HepG2 (cell line): ENCODE results near the gene MTMR3. TPM values are rescaled to one million over a fixed set of nuclear protein-coding genes. Genes with fewer than 3 reads are reported as not detected.

Experiments
- ATAC-seq: fragments of 200-7000 bp; cut with Tn5 transposase; 3 replicates; pipeline ENCODE4 v1.9.1; 2020; ENCODE audit warnings: mild to moderate bottlenecking, moderate library complexity
- BruUV-seq: library from RNA; stranded (reverse); fragments of 400-500 nt; replicated peaks from 2 replicates; lab custom pipeline; 2021; lab: Mats Ljungman, UMichigan
- CTCF ChIA-PET: fragments of 300-600 bp; formaldehyde crosslinking; extraction: SDS; loops from one replicate; lab custom pipeline; 2021; ENCODE audit warnings: low total read pairs, inconsistent platforms, low intra/inter-chr PET ratio; lab: Yijun Ruan, JAX
- POLR2A ChIA-PET: fragments of 350-600 bp; sonication (Branson Sonifier 250); formaldehyde crosslinking; loops from one replicate; lab custom pipeline; 2020; ENCODE audit warnings: antibody characterized with exemption, inconsistent platforms; lab: Yijun Ruan, JAX
- DNase-seq: peaks from one replicate; pipeline ENCODE4 v3.0.0-alpha.2; 2015; ENCODE audit warnings: low spot score
- FAIRE-seq: peaks from 3 replicates; lab custom pipeline; 2011; peaks lifted over from hg19 to GRCh38; lab: Jason Lieb, UNC
- H2AFZ ChIP-seq: one replicate; pipeline ENCODE4 v1.6.1; 2011; ENCODE audit warnings: low read length, inconsistent platforms
- H3K27ac ChIP-seq: fragments of 300-600 bp; 3 replicates; pipeline ENCODE4 v1.8.0; 2011; ENCODE audit warnings: mixed run types, mild to moderate bottlenecking, mixed read lengths, low read length, inconsistent platforms; ENCODE audit not compliant: insufficient read depth; ENCODE audit errors: extremely low read length
- H3K27me3 ChIP-seq, 2 experiments: fragments of 200-600 bp in 1 of 2; 2 replicates in 1 of 2; 3 replicates in 1 of 2; pipeline versions ENCODE4 v1.6.0 to v1.8.0; 2011; ENCODE audit warnings: low read length in 2 of 2, mild to moderate bottlenecking in 2 of 2, moderate library complexity in 2 of 2, inconsistent platforms in 1 of 2; ENCODE audit not compliant: insufficient read depth in 2 of 2, control insufficient read depth in 1 of 2
- H3K36me3 ChIP-seq, 2 experiments: fragments of 200-600 bp in 1 of 2; replicated peaks in 1 of 2; 2 replicates in 1 of 2; 3 replicates in 1 of 2; pipeline versions ENCODE4 v1.5.1 to v1.8.0; 2011; ENCODE audit warnings: low read length in 2 of 2, inconsistent platforms in 1 of 2; ENCODE audit not compliant: insufficient read depth in 2 of 2, control insufficient read depth in 1 of 2
- H3K4me1 ChIP-seq: 2 replicates; pipeline ENCODE4 v1.5.1; 2012; ENCODE audit warnings: low read length, inconsistent platforms; ENCODE audit not compliant: insufficient read depth
- H3K4me2 ChIP-seq: 2 replicates; pipeline ENCODE4 v1.6.0; 2011; ENCODE audit warnings: low read depth, low read length, inconsistent platforms
- H3K4me3 ChIP-seq, 3 experiments: fragments of 200-600 bp in 1 of 3; sonication (generic), shearing (Covaris generic) in 1 of 3; replicated peaks in 1 of 3; 2 replicates each; pipeline ENCODE4 v1.5.1; 2011 to 2016; ENCODE audit warnings: low read length in 3 of 3, inconsistent platforms in 2 of 3, low read depth in 2 of 3, mild to moderate bottlenecking in 2 of 3, control low read depth in 1 of 3, mixed read lengths in 1 of 3; ENCODE audit not compliant: insufficient read depth in 1 of 3
- H3K79me2 ChIP-seq: one replicate; pipeline ENCODE4 v1.6.1; 2011; ENCODE audit warnings: low read length, inconsistent platforms; ENCODE audit not compliant: insufficient read depth
- H3K9ac ChIP-seq: 2 replicates; pipeline ENCODE4 v1.6.0; 2011; ENCODE audit warnings: mild to moderate bottlenecking, low read depth, low read length, inconsistent platforms; ENCODE audit not compliant: insufficient read depth
- H3K9me3 ChIP-seq: 2 replicates; pipeline ENCODE4 v1.5.1; 2012; ENCODE audit warnings: mild to moderate bottlenecking, low read length
- H4K20me1 ChIP-seq: 2 replicates; pipeline ENCODE4 v1.6.0; 2011; ENCODE audit warnings: inconsistent platforms, mild to moderate bottlenecking, low read length, moderate library complexity; ENCODE audit not compliant: insufficient read depth
- DNMT1 ChIP-seq: sonication (generic); formaldehyde crosslinking; IDR thresholded peaks from 2 replicates; pipeline ENCODE4 v1.5.1; 2020; ENCODE audit warnings: mild to moderate bottlenecking, missing genetic modification reagents
- HDAC1 ChIP-seq: sonication (generic); formaldehyde crosslinking; IDR thresholded peaks from 2 replicates; pipeline ENCODE4 v1.5.1; 2020; ENCODE audit warnings: mild to moderate bottlenecking, missing genetic modification reagents
- HNF4A ChIP-seq: sonication (generic); formaldehyde crosslinking; IDR thresholded peaks from 2 replicates; pipeline ENCODE4 v1.4.0; 2020; ENCODE audit warnings: missing genetic modification reagents
- KMT2A ChIP-seq: sonication (generic); formaldehyde crosslinking; IDR thresholded peaks from 2 replicates; pipeline ENCODE4 v1.4.0; 2020; ENCODE audit warnings: missing genetic modification reagents
- NR2F1 ChIP-seq, 2 experiments: fragments of 450-650 bp in 1 of 2; formaldehyde crosslinking in 1 of 2; IDR thresholded peaks; 2 replicates each; pipeline versions ENCODE4 v1.5.0 to v1.6.1; 2016 to 2020; ENCODE audit warnings: mild to moderate bottlenecking in 1 of 2, missing compliant biosample characterization in 1 of 2, missing genetic modification reagents in 1 of 2, moderate library complexity in 1 of 2
- RARA ChIP-seq: IDR thresholded peaks from 2 replicates; pipeline ENCODE4 v1.6.1; 2016; ENCODE audit warnings: missing genetic modification reagents, missing compliant biosample characterization
- RFX5 ChIP-seq: IDR thresholded peaks from 2 replicates; pipeline ENCODE4 v1.6.1; 2011; ENCODE audit warnings: low read depth, low read length, improper control_type of control experiment
- SMAD9 ChIP-seq: sonication (generic); formaldehyde crosslinking; IDR thresholded peaks from 2 replicates; pipeline ENCODE4 v1.5.1; 2020; ENCODE audit warnings: mild to moderate bottlenecking, missing genetic modification reagents
- SOX5 ChIP-seq: IDR thresholded peaks from 2 replicates; pipeline ENCODE4 v1.6.1; 2016; ENCODE audit warnings: borderline replicate concordance
- ZBTB33 ChIP-seq: sonication (generic); formaldehyde crosslinking; IDR thresholded peaks from 2 replicates; pipeline ENCODE4 v1.4.0; 2020; ENCODE audit warnings: missing genetic modification reagents
- ZFP90 ChIP-seq: sonication (generic); formaldehyde crosslinking; IDR thresholded peaks from 2 replicates; pipeline ENCODE4 v1.8.0; 2022; ENCODE audit warnings: missing genetic modification reagents, mild to moderate bottlenecking, inconsistent platforms, borderline replicate concordance
- ZFYVE20 ChIP-seq: sonication (generic); formaldehyde crosslinking; IDR thresholded peaks from 2 replicates; pipeline ENCODE4 v1.8.0; 2023; ENCODE audit warnings: low read depth, mild to moderate bottlenecking, moderate library complexity, missing genetic modification reagents, borderline replicate concordance
- ZNF121 ChIP-seq: sonication (generic); formaldehyde crosslinking; IDR thresholded peaks from 2 replicates; pipeline ENCODE4 v1.5.0; 2020; ENCODE audit warnings: mild to moderate bottlenecking, missing genetic modification reagents
- ZNF674 ChIP-seq: sonication (generic); formaldehyde crosslinking; IDR thresholded peaks from 2 replicates; pipeline ENCODE4 v1.5.0; 2020; ENCODE audit warnings: low read depth, mild to moderate bottlenecking, missing genetic modification reagents
- ZNF761 ChIP-seq: sonication (generic); formaldehyde crosslinking; conservative IDR thresholded peaks from 2 replicates; pipeline ENCODE4 v1.4.0; 2020; ENCODE audit warnings: mild to moderate bottlenecking, missing genetic modification reagents
- ZNF777 ChIP-seq: sonication (generic); formaldehyde crosslinking; IDR thresholded peaks from 2 replicates; pipeline ENCODE4 v1.4.0; 2020; ENCODE audit warnings: missing genetic modification reagents
- ZSCAN29 ChIP-seq: sonication (generic); formaldehyde crosslinking; conservative IDR thresholded peaks from 2 replicates; pipeline ENCODE4 v1.4.0; 2020; ENCODE audit warnings: mild to moderate bottlenecking, missing genetic modification reagents
- WGBS: methylation state at CpG from one replicate; pipeline ENCODE4 v1.1.6; 2017; ENCODE audit warnings: low lambda C conversion rate; 5-methylcytosine and 5-hydroxymethylcytosine counted together
- in situ Hi-C: cut with HindIII; loops from 2 replicates; pipeline ENCODE4 v1.10.0; 2017; ENCODE audit warnings: low pct_unique_long_range_greater_than_20kb; ENCODE audit not compliant: extremely low pct_ligation_motif_present
- intact Hi-C: fragments of 100-400 bp; cut with micrococcal nuclease; formaldehyde crosslinking; loops from one replicate; pipeline ENCODE4 v1.10.0; 2022; ENCODE audit not compliant: unreplicated experiment
- polyA plus RNA-seq, 8 experiments: library from polyadenylated mRNA; depleted of rRNA in 3 of 8; stranded (reverse) in 7 of 8; unstranded in 1 of 8; fragments of >200 nt; fragmentation: Illumina TruSeq in 4 of 8; extraction: Trizol in 4 of 8; gene quantifications; 2 replicates each; pipeline versions ENCODE4 v1.2.1 to v1.2.3, GENCODE V29; 2011 to 2016; ENCODE audit warnings: low read depth in 4 of 8, missing spikeins in 1 of 8, mixed read lengths in 1 of 8; ENCODE audit not compliant: insufficient read depth in 1 of 8
- total RNA-seq, 5 experiments: library from RNA; depleted of rRNA; stranded (reverse); fragments of >200 nt; fragmentation: Illumina TruSeq; extraction: Trizol; gene quantifications; 2 replicates each; pipeline ENCODE4 v1.2.3, GENCODE V29; 2016; ENCODE audit warnings: low read depth in 1 of 5
- TF ChIP-seq, protein P1 (sequence below): sonication (generic); formaldehyde crosslinking; IDR thresholded peaks from 2 replicates; pipeline ENCODE4 v1.4.0; 2020; ENCODE audit warnings: missing genetic modification reagents
- TF ChIP-seq, protein P2 (sequence below): sonication (generic); formaldehyde crosslinking; IDR thresholded peaks from 2 replicates; pipeline ENCODE4 v1.8.1; 2023; ENCODE audit warnings: mild to moderate bottlenecking, inconsistent platforms, moderate library complexity, missing genetic modification reagents, borderline replicate concordance

MTMR3 gene
- total and polyA plus RNA-seq, 2 of the 13 experiments (the other 11 are each of a cell fraction or from before 2014, with no cell fraction given) = 12.6 to 24.8 TPM

DNA sequence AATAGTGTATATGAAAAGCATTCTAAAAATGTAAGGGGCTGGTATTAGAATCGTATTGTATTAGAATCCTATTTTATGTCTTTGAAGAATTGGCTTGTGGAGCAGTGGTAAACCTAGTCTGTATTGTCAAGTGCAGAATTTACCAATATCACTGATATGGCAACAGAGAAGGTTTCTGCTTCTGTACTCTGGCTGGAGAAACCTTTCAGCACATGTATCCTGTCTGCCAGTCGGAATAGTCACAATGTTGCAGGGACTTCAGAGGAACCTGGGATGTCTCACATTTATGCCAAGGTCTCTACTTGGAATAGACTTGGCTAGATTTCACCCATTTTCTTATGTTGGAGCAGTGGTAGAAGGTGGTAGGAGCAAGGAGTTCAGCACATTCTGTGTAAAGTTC lies 4.4 kb downstream of the MTMR3 start (continued):
- TF ChIP-seq HDAC1 (no peak), ZFP90 (CRISPR knock-in tag) (no peak), RFX5 (no peak), ZNF777 (CRISPR knock-in tag) (no peak), ZNF761 (CRISPR knock-in tag) (no peak)

GRCh38 chr22:29890760-29891159 lies 7.8 kb downstream of the MTMR3 start:
- Histone ChIP-seq H3K79me2 (peaks cover 76% of the 10 kb centered on the region), H2AFZ (no peak overlapping the region), H3K27ac (no peak overlapping the region), H3K9ac (no peak overlapping the region), H3K4me3 (no peak overlapping the region), H4K20me1 (peaks cover 10% of the 10 kb centered on the region), H3K36me3 (no peaks in the 10 kb centered on the region), H3K4me1 (peaks cover 26% of the 10 kb centered on the region), H3K4me2 (no peak overlapping the region), H3K27me3 (no peaks in the 10 kb centered on the region), H3K9me3 (no peaks in the 10 kb centered on the region)
- ChIA-PET POLR2A (no interaction called here), CTCF (no interaction called here)
- WGBS = 59% methylated on average over 5 of the region's 5 CpGs
- intact Hi-C loops (no loop called here), in situ Hi-C loops (no loop called here)
- FAIRE-seq (no peak), DNase-seq (peak; percentile 44), ATAC-seq (no peak)
- no TSS peak for BruUV-seq
- TF ChIP-seq KMT2A (CRISPR knock-in tag) = no peak
- TF ChIP-seq, protein P1, sequence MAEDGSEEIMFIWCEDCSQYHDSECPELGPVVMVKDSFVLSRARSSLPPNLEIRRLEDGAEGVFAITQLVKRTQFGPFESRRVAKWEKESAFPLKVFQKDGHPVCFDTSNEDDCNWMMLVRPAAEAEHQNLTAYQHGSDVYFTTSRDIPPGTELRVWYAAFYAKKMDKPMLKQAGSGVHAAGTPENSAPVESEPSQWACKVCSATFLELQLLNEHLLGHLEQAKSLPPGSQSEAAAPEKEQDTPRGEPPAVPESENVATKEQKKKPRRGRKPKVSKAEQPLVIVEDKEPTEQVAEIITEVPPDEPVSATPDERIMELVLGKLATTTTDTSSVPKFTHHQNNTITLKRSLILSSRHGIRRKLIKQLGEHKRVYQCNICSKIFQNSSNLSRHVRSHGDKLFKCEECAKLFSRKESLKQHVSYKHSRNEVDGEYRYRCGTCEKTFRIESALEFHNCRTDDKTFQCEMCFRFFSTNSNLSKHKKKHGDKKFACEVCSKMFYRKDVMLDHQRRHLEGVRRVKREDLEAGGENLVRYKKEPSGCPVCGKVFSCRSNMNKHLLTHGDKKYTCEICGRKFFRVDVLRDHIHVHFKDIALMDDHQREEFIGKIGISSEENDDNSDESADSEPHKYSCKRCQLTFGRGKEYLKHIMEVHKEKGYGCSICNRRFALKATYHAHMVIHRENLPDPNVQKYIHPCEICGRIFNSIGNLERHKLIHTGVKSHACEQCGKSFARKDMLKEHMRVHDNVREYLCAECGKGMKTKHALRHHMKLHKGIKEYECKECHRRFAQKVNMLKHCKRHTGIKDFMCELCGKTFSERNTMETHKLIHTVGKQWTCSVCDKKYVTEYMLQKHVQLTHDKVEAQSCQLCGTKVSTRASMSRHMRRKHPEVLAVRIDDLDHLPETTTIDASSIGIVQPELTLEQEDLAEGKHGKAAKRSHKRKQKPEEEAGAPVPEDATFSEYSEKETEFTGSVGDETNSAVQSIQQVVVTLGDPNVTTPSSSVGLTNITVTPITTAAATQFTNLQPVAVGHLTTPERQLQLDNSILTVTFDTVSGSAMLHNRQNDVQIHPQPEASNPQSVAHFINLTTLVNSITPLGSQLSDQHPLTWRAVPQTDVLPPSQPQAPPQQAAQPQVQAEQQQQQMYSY (CRISPR knock-in tag) = no peak
- TF ChIP-seq ZBTB33 (CRISPR knock-in tag) = peak; percentile 63; the same call in 1 of the 2 replicates
- no peak for TF ChIP-seq ZSCAN29 (CRISPR knock-in tag)
- TF ChIP-seq ZNF121 (CRISPR knock-in tag) = peak; percentile 89
- TF ChIP-seq NR2F1 (CRISPR knock-in tag; IDR thresholded peaks at IDR 0.05) = peak in 1 of 2 experiments; percentile 50; a peak in 2 of 4 replicates
- no peak for TF ChIP-seq ZFYVE20 (CRISPR knock-in tag)
- 0 out of 2 replicates have a peak, but pooled peaks have one; percentile 37 for TF ChIP-seq RARA (CRISPR knock-in tag)
- TF ChIP-seq SOX5 (CRISPR knock-in tag) = no peak
- no peak for TF ChIP-seq ZNF674 (CRISPR knock-in tag)
- no peak for TF ChIP-seq SMAD9
- peak; percentile 29; the same call in 1 of the 2 replicates for TF ChIP-seq HNF4A (CRISPR knock-in tag)
- TF ChIP-seq, protein P2, sequence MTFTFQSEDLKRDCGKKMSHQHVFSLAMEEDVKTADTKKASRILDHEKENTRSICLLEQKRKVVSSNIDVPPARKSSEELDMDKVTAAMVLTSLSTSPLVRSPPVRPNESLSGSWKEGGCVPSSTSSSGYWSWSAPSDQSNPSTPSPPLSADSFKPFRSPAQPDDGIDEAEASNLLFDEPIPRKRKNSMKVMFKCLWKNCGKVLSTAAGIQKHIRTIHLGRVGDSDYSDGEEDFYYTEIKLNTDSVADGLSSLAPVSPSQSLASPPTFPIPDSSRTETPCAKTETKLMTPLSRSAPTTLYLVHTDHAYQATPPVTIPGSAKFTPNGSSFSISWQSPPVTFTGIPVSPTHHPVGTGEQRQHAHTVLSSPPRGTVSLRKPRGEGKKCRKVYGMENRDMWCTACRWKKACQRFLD (CRISPR knock-in tag) = no peak
- TF ChIP-seq DNMT1 (CRISPR knock-in tag) = no peak
